Ascending aorta (tissue), 2 donors: Measurements from ENCODE around the gene CELA2A. TPM values are rescaled to one million over a fixed set of nuclear protein-coding genes. Genes with fewer than 3 reads are reported as not detected.
A peak's percentile ranks its signal among the peaks of the same experiment; 100 is the strongest.

Experiments
- DNase-seq, 2 donors: peaks; one replicate each; pipeline ENCODE4 v3.0.0-alpha.2; 2019; ENCODE audit warnings: low spot score in 2 of 2
- H3K27ac ChIP-seq, 2 donors: fragments of 200-600 bp; sonication (generic); one replicate each; pipeline ENCODE4 v1.5.1; 2016 to 2017; ENCODE audit warnings: mild to moderate bottlenecking in 1 of 2
- H3K27me3 ChIP-seq: fragments of 200-600 bp; sonication (generic); one replicate; pipeline ENCODE4 v1.5.1; 2017
- H3K36me3 ChIP-seq, 2 donors: fragments of 200-600 bp; sonication (generic); one replicate each; pipeline ENCODE4 v1.5.1; 2016
- H3K4me1 ChIP-seq, 2 donors: fragments of 200-600 bp; sonication (generic); one replicate each; pipeline ENCODE4 v1.5.1; 2016 to 2017; ENCODE audit warnings: mild to moderate bottlenecking in 1 of 2
- H3K4me3 ChIP-seq, 2 donors: fragments of 200-600 bp; sonication (generic); one replicate each; pipeline ENCODE4 v1.5.1; 2016 to 2017; ENCODE audit warnings: mild to moderate bottlenecking in 1 of 2
- H3K9me3 ChIP-seq, 2 donors: fragments of 200-600 bp; sonication (generic); one replicate each; pipeline ENCODE4 v1.5.1; 2016
- intact Hi-C: fragments of 100-400 bp; cut with DNase I; formaldehyde crosslinking; loops from one replicate; pipeline ENCODE4 v1.15.1; 2023
- total RNA-seq: library from RNA; depleted of rRNA; stranded (reverse); fragments of >200 nt; gene quantifications from one replicate; pipeline ENCODE4 v1.1.0, GENCODE V29; 2016
- TF ChIP-seq, protein P1 (sequence below), 3 experiments: fragments of 200-600 bp in 2 of 3; fragments of 450-650 bp in 1 of 3; sonication (generic) in 2 of 3; IDR thresholded peaks; one replicate each; pipeline ENCODE4 v1.5.1; 2016 to 2019; ENCODE audit warnings: antibody characterized with exemption in 3 of 3, mild to moderate bottlenecking in 1 of 3, moderate library complexity in 1 of 3

Gene CELA2A
- total RNA-seq, 1 donor from 2014 or later, result not detected

DNA sequence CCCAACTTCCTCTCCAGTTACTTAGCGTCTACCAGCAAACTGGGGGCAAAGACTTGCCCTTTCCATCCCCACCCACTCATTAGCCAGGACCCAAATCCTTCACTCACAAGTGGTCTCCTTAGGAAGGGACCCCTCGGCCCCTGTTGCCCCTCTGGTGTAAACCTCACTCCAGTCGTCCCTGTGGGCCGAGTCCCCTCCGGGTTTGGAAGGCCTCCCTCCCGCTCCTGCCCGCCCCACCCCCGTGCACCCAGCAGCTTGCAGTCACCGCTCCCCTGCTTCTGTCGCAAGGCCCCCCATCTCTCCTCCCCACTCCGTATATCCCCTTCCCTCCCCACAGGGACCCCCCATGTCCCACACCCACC, 45.7 kb upstream of the CELA2A start:
- no peaks in the 10 kb centered on the region for H3K9me3 ChIP-seq
- no peak for DNase-seq
- no peaks in the 10 kb centered on the region for H3K27me3 ChIP-seq
- intact Hi-C loops, result loop anchor here (2.0 to 5.0 kb wide), 2 partner anchors 74 to 84 kb away; no protein-coding TSS in a partner anchor
- no peak overlapping the region for H3K27ac ChIP-seq
- no peaks in the 10 kb centered on the region for H3K36me3 ChIP-seq
- peak overlapping the region; percentile 95 to 96 for H3K4me3 ChIP-seq
- TF ChIP-seq, protein P1, sequence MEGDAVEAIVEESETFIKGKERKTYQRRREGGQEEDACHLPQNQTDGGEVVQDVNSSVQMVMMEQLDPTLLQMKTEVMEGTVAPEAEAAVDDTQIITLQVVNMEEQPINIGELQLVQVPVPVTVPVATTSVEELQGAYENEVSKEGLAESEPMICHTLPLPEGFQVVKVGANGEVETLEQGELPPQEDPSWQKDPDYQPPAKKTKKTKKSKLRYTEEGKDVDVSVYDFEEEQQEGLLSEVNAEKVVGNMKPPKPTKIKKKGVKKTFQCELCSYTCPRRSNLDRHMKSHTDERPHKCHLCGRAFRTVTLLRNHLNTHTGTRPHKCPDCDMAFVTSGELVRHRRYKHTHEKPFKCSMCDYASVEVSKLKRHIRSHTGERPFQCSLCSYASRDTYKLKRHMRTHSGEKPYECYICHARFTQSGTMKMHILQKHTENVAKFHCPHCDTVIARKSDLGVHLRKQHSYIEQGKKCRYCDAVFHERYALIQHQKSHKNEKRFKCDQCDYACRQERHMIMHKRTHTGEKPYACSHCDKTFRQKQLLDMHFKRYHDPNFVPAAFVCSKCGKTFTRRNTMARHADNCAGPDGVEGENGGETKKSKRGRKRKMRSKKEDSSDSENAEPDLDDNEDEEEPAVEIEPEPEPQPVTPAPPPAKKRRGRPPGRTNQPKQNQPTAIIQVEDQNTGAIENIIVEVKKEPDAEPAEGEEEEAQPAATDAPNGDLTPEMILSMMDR (IDR thresholded peaks at IDR 0.05), result no peak
- H3K4me1 ChIP-seq, result peaks cover 10 to 38% of the 10 kb centered on the region in 2 donors

DNA sequence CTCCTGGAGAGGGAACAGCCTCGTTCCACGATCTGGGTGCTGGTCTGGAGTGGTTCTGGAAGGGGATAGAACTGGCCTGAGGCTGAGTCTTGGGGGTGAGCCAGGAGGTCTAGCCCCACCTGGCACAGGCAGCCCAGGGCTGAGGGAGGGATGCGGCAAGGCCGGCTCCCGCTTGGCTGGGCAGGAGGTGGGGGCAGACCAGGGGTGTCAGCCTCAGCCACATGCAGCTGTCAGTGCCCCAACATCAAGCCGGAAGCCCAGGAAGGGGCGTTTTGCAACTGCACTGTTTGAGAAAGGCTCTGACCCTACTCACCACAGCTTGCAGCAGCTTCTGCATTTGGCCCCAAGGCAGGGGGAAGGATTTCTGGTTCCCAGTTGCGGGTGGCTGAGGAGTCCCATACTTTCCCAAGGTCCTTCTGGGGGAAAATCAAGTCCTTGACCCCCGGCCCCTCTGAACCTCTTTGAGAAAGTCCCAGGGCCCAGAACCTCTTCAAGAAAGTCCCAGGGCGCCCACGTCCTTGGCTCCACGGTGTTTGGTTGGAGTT, 44.9 kb upstream of the CELA2A start:
- peak overlapping the region; percentile 28 to 96 for H3K4me3 ChIP-seq
- peaks cover 9 to 37% of the 10 kb centered on the region in 2 donors for H3K4me1 ChIP-seq
- H3K9me3 ChIP-seq, result no peaks in the 10 kb centered on the region
- no peaks in the 10 kb centered on the region for H3K36me3 ChIP-seq
- H3K27ac ChIP-seq, result no peak overlapping the region
- DNase-seq, result peak; percentile 45 to 77
- TF ChIP-seq, protein P1 (IDR thresholded peaks at IDR 0.05), result no peak
- H3K27me3 ChIP-seq, result no peaks in the 10 kb centered on the region
- intact Hi-C loops, result loop anchor here (2.0 to 5.0 kb wide), 2 partner anchors 75 to 84 kb away; no protein-coding TSS in a partner anchor

DNA sequence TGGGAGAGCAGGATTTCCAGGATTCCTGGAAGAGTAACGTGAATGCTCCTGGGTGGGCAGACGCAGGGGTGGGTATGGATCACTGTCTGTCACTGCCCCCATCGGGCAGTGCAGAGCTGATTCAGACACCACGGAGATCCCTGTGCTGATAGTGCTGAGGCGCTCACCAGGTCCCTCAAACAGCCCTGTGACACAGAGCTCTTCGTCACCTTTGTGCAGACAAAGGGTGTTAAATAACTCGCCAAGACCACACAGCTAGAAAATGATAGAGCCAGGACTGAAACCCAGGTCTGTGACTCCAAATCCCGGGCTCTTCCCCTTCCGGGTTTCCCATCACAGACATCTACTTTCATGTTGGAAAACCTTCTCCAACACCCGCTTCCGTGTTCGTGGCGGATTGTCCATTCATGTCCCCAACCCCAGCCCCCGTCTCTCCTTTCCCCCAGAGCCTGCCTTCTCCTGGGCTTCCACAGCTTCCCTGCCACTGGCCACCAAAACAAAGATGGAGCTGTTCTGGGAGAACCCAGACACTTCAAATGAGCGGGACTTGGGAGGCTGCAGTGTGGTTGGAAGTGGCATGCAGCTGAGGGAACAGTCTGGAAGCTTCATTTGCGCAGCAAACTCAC, 44.2 kb upstream of the CELA2A start:
- no peak for DNase-seq
- H3K4me1 ChIP-seq, result peaks cover 5 to 32% of the 10 kb centered on the region in 2 donors
- TF ChIP-seq, protein P1 (IDR thresholded peaks at IDR 0.05), result no peak
- no peak overlapping the region for H3K27ac ChIP-seq
- H3K36me3 ChIP-seq, result no peaks in the 10 kb centered on the region
- H3K4me3 ChIP-seq, result peak overlapping the region in 1 of 2 donors; percentile 20
- intact Hi-C loops, result loop anchor here (5.0 kb wide), 1 partner anchor 85 kb away; no protein-coding TSS in a partner anchor
- H3K27me3 ChIP-seq, result no peaks in the 10 kb centered on the region
- no peaks in the 10 kb centered on the region for H3K9me3 ChIP-seq

DNA sequence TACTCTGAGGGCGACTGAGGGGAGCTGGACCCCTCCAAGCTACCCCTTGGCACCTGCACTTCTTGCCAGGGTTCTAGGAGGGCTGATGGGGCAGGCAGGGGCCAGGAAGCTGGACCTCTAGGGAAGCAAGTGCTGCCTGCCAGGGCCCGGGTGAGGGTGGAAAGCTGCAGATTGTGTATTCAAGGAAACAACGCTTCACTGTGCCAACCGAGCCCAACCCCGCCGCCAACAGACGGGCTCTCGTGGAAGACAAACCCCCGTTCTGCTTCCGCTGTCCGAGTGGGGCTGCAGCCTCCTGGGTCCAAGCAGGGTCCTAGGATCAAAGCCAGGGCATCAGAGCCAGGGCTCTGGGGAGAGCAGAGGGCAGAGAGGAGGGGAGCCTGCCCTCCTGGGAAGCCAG, 43.7 kb upstream of the CELA2A start:
- TF ChIP-seq, protein P1 (IDR thresholded peaks at IDR 0.05), result no peak
- Histone ChIP-seq H3K27ac (no peak overlapping the region), H3K27me3 (no peaks in the 10 kb centered on the region), H3K4me1 (peaks cover 3 to 27% of the 10 kb centered on the region in 2 donors), H3K9me3 (no peaks in the 10 kb centered on the region), H3K36me3 (no peaks in the 10 kb centered on the region), H3K4me3 (no peak overlapping the region)
- DNase-seq, result no peak
- intact Hi-C loops, result loop anchor here (5.0 kb wide), 1 partner anchor 86 kb away; no protein-coding TSS in a partner anchor

DNA sequence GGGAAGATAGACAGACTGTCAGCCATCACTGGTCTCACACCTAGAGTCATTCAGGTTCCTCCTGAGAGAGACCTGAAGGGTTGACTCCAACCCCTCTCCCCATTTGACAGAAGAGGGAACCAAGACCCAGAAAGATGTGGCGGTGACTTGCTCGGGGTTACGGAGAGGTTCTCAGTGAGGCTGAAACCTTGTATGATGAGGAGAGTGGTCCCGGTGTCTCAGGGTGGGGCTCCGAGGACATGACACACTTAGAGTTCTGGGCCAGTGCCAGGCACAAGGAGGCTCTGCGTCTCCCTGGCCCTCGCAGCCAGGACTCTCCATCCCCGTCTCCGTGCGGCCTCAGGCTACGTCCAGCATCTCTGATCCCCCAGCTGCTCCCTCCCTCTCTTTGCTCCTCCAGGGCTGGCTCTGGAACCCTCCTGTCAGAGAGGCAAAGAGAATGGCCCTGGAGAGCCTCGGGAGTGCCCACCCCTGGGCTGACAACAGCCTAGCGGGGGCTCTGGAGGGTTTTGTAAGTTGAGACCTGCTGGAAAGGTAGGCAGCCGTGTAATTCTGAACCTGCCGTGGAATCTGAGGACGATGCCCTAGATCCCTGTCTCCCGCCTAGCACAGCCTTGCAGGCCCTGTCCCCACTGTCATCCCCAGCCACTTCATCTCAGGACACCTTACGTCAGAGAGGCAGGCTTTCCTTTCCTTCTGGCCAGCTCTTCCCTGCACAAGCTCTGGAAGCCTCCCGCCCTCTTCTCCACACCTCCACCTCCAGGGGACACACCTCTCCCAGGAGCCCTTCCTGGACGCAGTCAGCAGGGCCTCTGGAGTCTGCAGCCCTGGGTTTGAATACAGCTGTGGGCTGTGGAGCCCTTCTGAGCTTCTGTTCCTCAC, 42.7 kb upstream of the CELA2A start:
- intact Hi-C loops, result loop anchor here (5.0 kb wide), 1 partner anchor 87 kb away; no protein-coding TSS in a partner anchor
- H3K9me3 ChIP-seq, result no peaks in the 10 kb centered on the region
- no peaks in the 10 kb centered on the region for H3K36me3 ChIP-seq
- no peaks in the 10 kb centered on the region for H3K27me3 ChIP-seq
- peaks cover 3 to 22% of the 10 kb centered on the region in 2 donors for H3K4me1 ChIP-seq
- H3K4me3 ChIP-seq, result no peak overlapping the region
- DNase-seq, result no peak
- no peak overlapping the region for H3K27ac ChIP-seq
- TF ChIP-seq, protein P1 (IDR thresholded peaks at IDR 0.05), result no peak
